ENCODE data around the gene TVP23C.

The TVP23C gene

GRCh38 chr17:15465045-15465701, 98.1 kb downstream of the TVP23C start:
- no peak for DNase-seq (ENCODE audit: low spot score)

GRCh38 chr17:15464231-15464985, 98.9 kb downstream of the TVP23C start:
- no peak for DNase-seq (ENCODE audit: low spot score)

- no peak for DNase-seq (ENCODE audit: low spot score)
Measured at GRCh38 chr17:15462976-15463772, 100.1 kb downstream of the TVP23C start.

- no peak for DNase-seq (ENCODE audit: low spot score)
Measured at GRCh38 chr17:15457723-15458094, 105.6 kb downstream of the TVP23C start.

GRCh38 chr17:15456972-15457722, 106.1 kb downstream of the TVP23C start:
- DNase-seq (ENCODE audit: low spot score), result no peak

GRCh38 chr17:15456496-15456895, 106.8 kb downstream of the TVP23C start:
- DNase-seq (ENCODE audit: low spot score), result no peak

- DNase-seq (ENCODE audit: low spot score), result no peak
Measured at GRCh38 chr17:15454346-15454745, 108.9 kb downstream of the TVP23C start.

- DNase-seq (ENCODE audit: low spot score), result no peak
Measured at GRCh38 chr17:15453782-15454181, 109.5 kb downstream of the TVP23C start.

GRCh38 chr17:15453246-15453645, 110.0 kb downstream of the TVP23C start:
- DNase-seq (ENCODE audit: low spot score), result no peak

- no peak for DNase-seq (ENCODE audit: low spot score)
Measured at GRCh38 chr17:15452746-15453145, 110.5 kb downstream of the TVP23C start.

Measured in HuH-7 (cell line).